A549 (cell line): Measurements from ENCODE around the gene BSX. TPM values are rescaled to one million over a fixed set of nuclear protein-coding genes. Genes with fewer than 3 reads are reported as not detected.

Experiments used
- ATAC-seq, 2 experiments: fragments of 200-7000 bp in 1 of 2; fragments of >200 bp in 1 of 2; cut with Nextera tagmentation in 1 of 2; cut with Tn5 transposase in 1 of 2; 3 replicates each; pipeline versions ENCODE4 v1.8.0 to v1.9.1; 2018 to 2020; ENCODE audit warnings: mild to moderate bottlenecking in 1 of 2, moderate library complexity in 1 of 2
- CTCF ChIA-PET: fragments of 300-600 bp; sonication (Branson Sonifier 250); formaldehyde crosslinking; extraction: SDS; loops from one replicate; lab custom pipeline; 2021; ENCODE audit warnings: antibody characterized with exemption, inconsistent platforms; lab: Yijun Ruan, JAX
- POLR2A ChIA-PET: fragments of 350-600 bp; formaldehyde crosslinking; extraction: SDS; loops from one replicate; lab custom pipeline; 2021; ENCODE audit warnings: antibody characterized with exemption, inconsistent platforms; lab: Yijun Ruan, JAX
- DNase-seq, 2 experiments: peaks; one replicate each; pipeline versions ENCODE4 v3.0.0 to v3.0.0-alpha.2; 2011 to 2016; ENCODE audit warnings: low read depth in 1 of 2, low spot score in 1 of 2
- FAIRE-seq: peaks from 2 replicates; lab custom pipeline; 2011; peaks lifted over from hg19 to GRCh38; lab: Jason Lieb, UNC
- H3K27ac ChIP-seq, 2 experiments: fragments of >200 bp; sonication (Bioruptor Twin); formaldehyde crosslinking; 3 replicates each; pipeline ENCODE4 v1.5.1; 2016 to 2017
- H3K4me1 ChIP-seq: fragments of >200 bp; sonication (Bioruptor Twin); formaldehyde crosslinking; 3 replicates; pipeline ENCODE4 v1.6.1; 2016
- H3K4me2 ChIP-seq: fragments of >200 bp; sonication (Bioruptor Twin); formaldehyde crosslinking; 3 replicates; pipeline ENCODE4 v1.6.1; 2016
- H3K4me3 ChIP-seq: fragments of >200 bp; sonication (Bioruptor Twin); formaldehyde crosslinking; 3 replicates; pipeline ENCODE4 v1.5.1; 2016
- H3K9me3 ChIP-seq: fragments of >200 bp; sonication (Bioruptor Twin); formaldehyde crosslinking; 3 replicates; pipeline ENCODE4 v1.6.1; 2016
- CBX2 ChIP-seq: fragments of 200-600 bp; sonication (generic); IDR thresholded peaks from 2 replicates; pipeline ENCODE4 v1.6.1; 2016; ENCODE audit warnings: low read depth, mild to moderate bottlenecking, borderline replicate concordance
- CBX8 ChIP-seq: fragments of 200-600 bp; sonication (generic); IDR thresholded peaks from 2 replicates; pipeline ENCODE4 v1.6.1; 2016
- CEBPB ChIP-seq, 2 experiments: fragments of >200 bp in 1 of 2; sonication (Bioruptor Twin) in 1 of 2; formaldehyde crosslinking in 1 of 2; IDR thresholded peaks; 2 replicates each; pipeline ENCODE4 v1.6.1; 2012 to 2016
- CHD4 ChIP-seq: fragments of 200-600 bp; sonication (generic); IDR thresholded peaks from 2 replicates; pipeline ENCODE4 v1.6.1; 2016; ENCODE audit warnings: antibody characterized with exemption, mild to moderate bottlenecking, borderline replicate concordance
- E2F6 ChIP-seq: IDR thresholded peaks from 2 replicates; pipeline ENCODE4 v1.6.1; 2012; ENCODE audit warnings: low read depth, borderline replicate concordance
- EHMT2 ChIP-seq: fragments of 200-600 bp; sonication (generic); IDR thresholded peaks from 2 replicates; pipeline ENCODE4 v1.6.1; 2016; ENCODE audit warnings: antibody characterized with exemption, low read depth, mild to moderate bottlenecking, moderate library complexity
- ELK1 ChIP-seq: fragments of 150-350 bp; IDR thresholded peaks from 2 replicates; pipeline ENCODE4 v1.6.1; 2014; ENCODE audit warnings: low read depth, mild to moderate bottlenecking, low read length
- EP300 ChIP-seq, 2 experiments: fragments of >200 bp; sonication (Bioruptor Twin); formaldehyde crosslinking; IDR thresholded peaks; 2 replicates in 1 of 2; 3 replicates in 1 of 2; pipeline ENCODE4 v1.6.1; 2016 to 2017
- FOSL2 ChIP-seq, 2 experiments: fragments of 450-650 bp in 1 of 2; fragments of >200 bp in 1 of 2; sonication (Bioruptor Twin) in 1 of 2; formaldehyde crosslinking; IDR thresholded peaks; 2 replicates each; pipeline versions ENCODE4 v1.5.0 to v1.6.1; 2016 to 2020; ENCODE audit warnings: mild to moderate bottlenecking in 1 of 2, moderate library complexity in 1 of 2
- HEYL ChIP-seq: fragments of 250-450 bp; sonication (Bioruptor Pico); IDR thresholded peaks from 2 replicates; pipeline ENCODE4 v1.8.0; 2021; ENCODE audit warnings: mild to moderate bottlenecking, moderate library complexity
- HOXB13 ChIP-seq: fragments of 250-450 bp; sonication (Bioruptor Pico); IDR thresholded peaks from 2 replicates; pipeline ENCODE4 v1.5.0; 2020; ENCODE audit warnings: low read depth, mild to moderate bottlenecking, moderate library complexity
- JUN ChIP-seq, 2 experiments: fragments of >200 bp; sonication (Bioruptor Twin); formaldehyde crosslinking; IDR thresholded peaks; 2 replicates in 1 of 2; 3 replicates in 1 of 2; pipeline ENCODE4 v1.6.1; 2016 to 2017
- KDM5A ChIP-seq: fragments of 200-600 bp; sonication (generic); IDR thresholded peaks from 2 replicates; pipeline ENCODE4 v1.6.1; 2016; ENCODE audit warnings: antibody characterized with exemption, mild to moderate bottlenecking
- MAZ ChIP-seq: fragments of 150-350 bp; IDR thresholded peaks from 2 replicates; pipeline ENCODE4 v1.6.1; 2014; ENCODE audit warnings: antibody characterized with exemption, low read depth, low read length, borderline replicate concordance
- NPAS2 ChIP-seq: fragments of 250-450 bp; sonication (Bioruptor Pico); IDR thresholded peaks from 2 replicates; pipeline ENCODE4 v1.8.0; 2022; ENCODE audit warnings: mild to moderate bottlenecking, moderate library complexity, borderline replicate concordance
- RAD21 ChIP-seq, 2 experiments: fragments of >200 bp in 1 of 2; sonication (Bioruptor Twin) in 1 of 2; formaldehyde crosslinking in 1 of 2; IDR thresholded peaks in 1 of 2; conservative IDR thresholded peaks in 1 of 2; 2 replicates in 1 of 2; 3 replicates in 1 of 2; pipeline ENCODE4 v1.6.1; 2012 to 2018; ENCODE audit warnings: inconsistent platforms in 1 of 2
- RARB ChIP-seq: fragments of 250-450 bp; sonication (Bioruptor Pico); IDR thresholded peaks from 2 replicates; pipeline ENCODE4 v1.8.0; 2021; ENCODE audit warnings: mild to moderate bottlenecking, moderate library complexity
- RCOR1 ChIP-seq: fragments of 150-350 bp; IDR thresholded peaks from 2 replicates; pipeline ENCODE4 v1.6.1; 2014; ENCODE audit warnings: antibody characterized with exemption, low read length, low read depth
- SMC3 ChIP-seq: fragments of >200 bp; sonication (Bioruptor Twin); formaldehyde crosslinking; IDR thresholded peaks from 3 replicates; pipeline ENCODE4 v1.6.1; 2018; ENCODE audit warnings: inconsistent platforms
- TP53 ChIP-seq: fragments of 250-450 bp; sonication (Bioruptor Pico); IDR thresholded peaks from 2 replicates; pipeline ENCODE4 v1.5.0; 2021; ENCODE audit warnings: mild to moderate bottlenecking, moderate library complexity
- ZFP36 ChIP-seq: fragments of 450-650 bp; IDR thresholded peaks from 2 replicates; pipeline ENCODE4 v1.6.1; 2014; ENCODE audit warnings: borderline replicate concordance; ENCODE audit not compliant: partially characterized antibody
- WGBS: methylation state at CpG from one replicate; pipeline ENCODE4 v1.1.6; 2017; ENCODE audit errors: missing lambda C conversion rate; 5-methylcytosine and 5-hydroxymethylcytosine counted together
- polyA plus RNA-seq, 4 experiments: library from polyadenylated mRNA; depleted of rRNA in 3 of 4; stranded (reverse); fragments of >200 nt; fragmentation: RNase III in 1 of 4; extraction: RNeasy Plus Mini Kit Qiagen cat#74134 plus additional on column Dnase treatment in 1 of 4; gene quantifications; 2 replicates in 3 of 4; 3 replicates in 1 of 4; pipeline ENCODE4 v1.2.3, GENCODE V29; 2011 to 2017
- TF ChIP-seq, protein P1 (sequence below): fragments of 200-600 bp; sonication (generic); IDR thresholded peaks from 2 replicates; pipeline ENCODE4 v1.6.1; 2016; ENCODE audit warnings: antibody characterized with exemption, mild to moderate bottlenecking, moderate library complexity
- TF ChIP-seq, protein P2 (sequence below): IDR thresholded peaks from 2 replicates; pipeline ENCODE4 v1.6.1; 2012
- TF ChIP-seq, protein P3 (sequence below): fragments of >200 bp; sonication (Bioruptor Twin); formaldehyde crosslinking; IDR thresholded peaks from 3 replicates; pipeline ENCODE4 v1.5.1; 2016
- TF ChIP-seq, protein P4 (sequence below): IDR thresholded peaks from 2 replicates; pipeline ENCODE4 v1.6.1; 2012

BSX gene
- polyA plus RNA-seq, 2 of the 4 experiments (the other 2 are of a cell fraction) = not detected

DNA sequence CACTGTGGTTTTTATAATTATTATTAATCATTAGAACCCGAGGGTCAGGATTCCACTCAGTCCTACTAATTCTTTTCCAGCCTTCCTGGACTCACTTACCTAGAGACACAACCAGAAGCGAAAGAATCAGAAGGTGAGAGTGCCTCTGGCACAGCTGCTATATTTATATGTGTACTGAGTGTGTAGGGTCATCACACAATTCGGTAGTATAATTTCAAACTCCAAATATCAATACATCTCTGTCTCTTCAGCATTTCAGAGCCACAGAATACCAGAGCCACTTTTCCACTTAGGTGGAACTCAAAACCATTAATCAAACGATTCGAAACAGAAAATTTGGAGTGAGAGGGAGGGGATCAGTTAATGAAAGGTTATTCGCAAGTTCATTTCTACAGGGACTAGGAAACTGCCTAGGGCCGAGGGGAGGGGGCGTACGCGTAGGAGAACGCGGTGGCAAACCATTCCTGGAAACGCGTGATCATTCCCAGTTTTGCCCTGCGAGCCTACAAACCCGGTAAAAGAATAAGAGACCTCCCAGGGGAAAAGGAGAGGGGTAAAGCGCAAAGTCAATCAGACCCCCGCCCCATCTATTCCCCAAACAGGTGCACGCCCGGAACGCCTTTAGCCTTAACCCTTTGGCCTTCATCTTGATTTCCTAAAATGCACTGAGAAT, 5.4 kb downstream of the BSX start:
- H3K27ac ChIP-seq = no peak overlapping the region
- FAIRE-seq (no peak), ATAC-seq (no peak), DNase-seq (no peak)
- 56% methylated on average over 21 of the region's 21 CpGs for WGBS
- ChIA-PET CTCF (no interaction called here), POLR2A (no interaction called here)
- no peaks in the 10 kb centered on the region for H3K4me1 ChIP-seq
- no peak overlapping the region for H3K4me2 ChIP-seq
- no peak for TF ChIP-seq JUN (IDR thresholded peaks at IDR 0.05)
- TF ChIP-seq ZFP36 = no peak
- no peaks in the 10 kb centered on the region for H3K9me3 ChIP-seq
- no peak overlapping the region for H3K4me3 ChIP-seq

DNA sequence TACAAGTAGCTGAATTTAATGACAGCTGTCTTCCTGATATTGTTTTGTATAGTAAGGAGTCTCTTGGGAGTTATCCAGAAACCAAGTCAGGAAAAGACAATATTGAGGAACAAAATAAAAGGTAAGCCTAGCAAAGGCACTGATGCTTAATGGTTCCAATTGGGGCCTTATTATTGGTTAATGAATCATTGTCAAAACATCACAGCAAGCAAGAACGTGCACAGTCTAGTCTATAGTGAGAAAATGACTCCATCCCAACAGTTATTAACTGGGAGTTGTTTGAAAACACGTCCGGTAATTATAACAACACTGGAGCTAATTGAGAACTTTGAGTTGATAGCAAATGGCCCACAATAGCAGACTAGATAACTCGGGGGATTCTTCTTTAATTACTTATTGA, 17.7 kb downstream of the BSX start:
- TF ChIP-seq HOXB13 (CRISPR knock-in tag) (no peak), KDM5A (no peak), EHMT2 (no peak), TP53 (CRISPR knock-in tag) (no peak), MAZ (no peak), CEBPB (IDR thresholded peaks at IDR 0.05) (no peak), CHD4 (no peak), HEYL (no peak), SMC3 (no peak), RAD21 (conservative IDR thresholded peaks at IDR 0.05 in 1 of 2, IDR thresholded peaks at IDR 0.05 in 1 of 2) (no peak), EP300 (IDR thresholded peaks at IDR 0.05) (no peak), FOSL2 (IDR thresholded peaks at IDR 0.05) (no peak), FOSL2 (CRISPR knock-in tag; IDR thresholded peaks at IDR 0.05) (no peak)
- TF ChIP-seq, protein P1, sequence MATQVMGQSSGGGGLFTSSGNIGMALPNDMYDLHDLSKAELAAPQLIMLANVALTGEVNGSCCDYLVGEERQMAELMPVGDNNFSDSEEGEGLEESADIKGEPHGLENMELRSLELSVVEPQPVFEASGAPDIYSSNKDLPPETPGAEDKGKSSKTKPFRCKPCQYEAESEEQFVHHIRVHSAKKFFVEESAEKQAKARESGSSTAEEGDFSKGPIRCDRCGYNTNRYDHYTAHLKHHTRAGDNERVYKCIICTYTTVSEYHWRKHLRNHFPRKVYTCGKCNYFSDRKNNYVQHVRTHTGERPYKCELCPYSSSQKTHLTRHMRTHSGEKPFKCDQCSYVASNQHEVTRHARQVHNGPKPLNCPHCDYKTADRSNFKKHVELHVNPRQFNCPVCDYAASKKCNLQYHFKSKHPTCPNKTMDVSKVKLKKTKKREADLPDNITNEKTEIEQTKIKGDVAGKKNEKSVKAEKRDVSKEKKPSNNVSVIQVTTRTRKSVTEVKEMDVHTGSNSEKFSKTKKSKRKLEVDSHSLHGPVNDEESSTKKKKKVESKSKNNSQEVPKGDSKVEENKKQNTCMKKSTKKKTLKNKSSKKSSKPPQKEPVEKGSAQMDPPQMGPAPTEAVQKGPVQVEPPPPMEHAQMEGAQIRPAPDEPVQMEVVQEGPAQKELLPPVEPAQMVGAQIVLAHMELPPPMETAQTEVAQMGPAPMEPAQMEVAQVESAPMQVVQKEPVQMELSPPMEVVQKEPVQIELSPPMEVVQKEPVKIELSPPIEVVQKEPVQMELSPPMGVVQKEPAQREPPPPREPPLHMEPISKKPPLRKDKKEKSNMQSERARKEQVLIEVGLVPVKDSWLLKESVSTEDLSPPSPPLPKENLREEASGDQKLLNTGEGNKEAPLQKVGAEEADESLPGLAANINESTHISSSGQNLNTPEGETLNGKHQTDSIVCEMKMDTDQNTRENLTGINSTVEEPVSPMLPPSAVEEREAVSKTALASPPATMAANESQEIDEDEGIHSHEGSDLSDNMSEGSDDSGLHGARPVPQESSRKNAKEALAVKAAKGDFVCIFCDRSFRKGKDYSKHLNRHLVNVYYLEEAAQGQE = no peak
- TF ChIP-seq, protein P2, sequence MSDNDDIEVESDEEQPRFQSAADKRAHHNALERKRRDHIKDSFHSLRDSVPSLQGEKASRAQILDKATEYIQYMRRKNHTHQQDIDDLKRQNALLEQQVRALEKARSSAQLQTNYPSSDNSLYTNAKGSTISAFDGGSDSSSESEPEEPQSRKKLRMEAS = no peak
- TF ChIP-seq, protein P3, sequence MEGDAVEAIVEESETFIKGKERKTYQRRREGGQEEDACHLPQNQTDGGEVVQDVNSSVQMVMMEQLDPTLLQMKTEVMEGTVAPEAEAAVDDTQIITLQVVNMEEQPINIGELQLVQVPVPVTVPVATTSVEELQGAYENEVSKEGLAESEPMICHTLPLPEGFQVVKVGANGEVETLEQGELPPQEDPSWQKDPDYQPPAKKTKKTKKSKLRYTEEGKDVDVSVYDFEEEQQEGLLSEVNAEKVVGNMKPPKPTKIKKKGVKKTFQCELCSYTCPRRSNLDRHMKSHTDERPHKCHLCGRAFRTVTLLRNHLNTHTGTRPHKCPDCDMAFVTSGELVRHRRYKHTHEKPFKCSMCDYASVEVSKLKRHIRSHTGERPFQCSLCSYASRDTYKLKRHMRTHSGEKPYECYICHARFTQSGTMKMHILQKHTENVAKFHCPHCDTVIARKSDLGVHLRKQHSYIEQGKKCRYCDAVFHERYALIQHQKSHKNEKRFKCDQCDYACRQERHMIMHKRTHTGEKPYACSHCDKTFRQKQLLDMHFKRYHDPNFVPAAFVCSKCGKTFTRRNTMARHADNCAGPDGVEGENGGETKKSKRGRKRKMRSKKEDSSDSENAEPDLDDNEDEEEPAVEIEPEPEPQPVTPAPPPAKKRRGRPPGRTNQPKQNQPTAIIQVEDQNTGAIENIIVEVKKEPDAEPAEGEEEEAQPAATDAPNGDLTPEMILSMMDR = no peak
- TF ChIP-seq, all 56 proteins: peak for 0
- DNase-seq (no peak), FAIRE-seq (no peak), ATAC-seq (no peak)
- no peak overlapping the region for H3K4me2 ChIP-seq
- no peak overlapping the region for H3K27ac ChIP-seq
- WGBS = 37% methylated on average over 4 of the region's 4 CpGs
- POLR2A ChIA-PET = no interaction called here
- H3K9me3 ChIP-seq = no peaks in the 10 kb centered on the region
- CTCF ChIA-PET = interaction anchor here (1.0 kb wide), 1 partner anchor 100 kb away, joined by 3 read pairs; no protein-coding TSS in a partner anchor
- H3K4me1 ChIP-seq = no peaks in the 10 kb centered on the region
- no peak overlapping the region for H3K4me3 ChIP-seq

DNA sequence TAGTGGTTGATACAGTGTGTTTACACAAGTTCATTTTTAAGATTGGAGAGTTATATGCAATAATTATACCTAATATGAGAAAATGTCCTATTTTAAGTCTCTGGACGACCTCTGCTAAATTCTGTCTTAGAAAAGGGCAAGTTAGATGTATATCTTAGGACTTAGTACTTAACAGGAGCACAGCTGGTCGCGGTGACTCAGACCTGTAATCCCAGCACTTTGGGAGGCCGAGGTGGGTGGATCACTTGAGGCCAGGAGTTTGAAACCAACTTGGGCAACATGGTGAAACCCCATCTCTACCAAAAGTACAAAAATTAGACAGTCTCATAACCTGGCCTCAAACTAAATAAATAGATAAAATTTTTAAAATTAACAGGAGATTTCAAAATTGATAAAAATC, 27.2 kb downstream of the BSX start:
- no peaks in the 10 kb centered on the region for H3K4me1 ChIP-seq
- no peak for DNase-seq
- H3K9me3 ChIP-seq = no peaks in the 10 kb centered on the region
- H3K27ac ChIP-seq = no peak overlapping the region
- no peak for ATAC-seq
- H3K4me2 ChIP-seq = no peak overlapping the region
- CTCF ChIA-PET = no interaction called here
- POLR2A ChIA-PET = no interaction called here
- FAIRE-seq = no peak
- no peak overlapping the region for H3K4me3 ChIP-seq
- 67% methylated on average over 4 of the region's 4 CpGs for WGBS
- TF ChIP-seq EP300 (IDR thresholded peaks at IDR 0.05) (no peak), RCOR1 (no peak), CBX8 (no peak), ELK1 (no peak), HOXB13 (CRISPR knock-in tag) (no peak), CBX2 (no peak), RAD21 (conservative IDR thresholded peaks at IDR 0.05 in 1 of 2, IDR thresholded peaks at IDR 0.05 in 1 of 2) (no peak), NPAS2 (CRISPR knock-in tag) (no peak), E2F6 (no peak), RARB (CRISPR knock-in tag) (no peak)
- TF ChIP-seq, protein P4, sequence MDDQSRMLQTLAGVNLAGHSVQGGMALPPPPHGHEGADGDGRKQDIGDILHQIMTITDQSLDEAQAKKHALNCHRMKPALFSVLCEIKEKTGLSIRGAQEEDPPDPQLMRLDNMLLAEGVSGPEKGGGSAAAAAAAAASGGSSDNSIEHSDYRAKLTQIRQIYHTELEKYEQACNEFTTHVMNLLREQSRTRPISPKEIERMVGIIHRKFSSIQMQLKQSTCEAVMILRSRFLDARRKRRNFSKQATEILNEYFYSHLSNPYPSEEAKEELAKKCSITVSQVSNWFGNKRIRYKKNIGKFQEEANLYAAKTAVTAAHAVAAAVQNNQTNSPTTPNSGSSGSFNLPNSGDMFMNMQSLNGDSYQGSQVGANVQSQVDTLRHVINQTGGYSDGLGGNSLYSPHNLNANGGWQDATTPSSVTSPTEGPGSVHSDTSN = no peak
